ENCODE measurements around the gene GOLM1.

GOLM1 gene

GRCh38 chr9:86082870-86083269 lies 16.5 kb downstream of the GOLM1 start:
- Histone ChIP-seq H4K8ac (ENCODE audit: low read depth, low read length) (no peak overlapping the region), H2BK5ac (ENCODE audit: low read depth, low read length, poor library complexity) (no peak overlapping the region), H2BK120ac (ENCODE audit: insufficient read depth, low read length, poor library complexity) (no peak overlapping the region), H2BK12ac (ENCODE audit: low read length) (no peak overlapping the region), H3K18ac (ENCODE audit: low read length) (no peak overlapping the region), H3K27me3 (ENCODE audit: insufficient read depth, low read length) (no peaks in the 10 kb centered on the region), H3K4me3 (ENCODE audit: low read depth, low read length) (no peak overlapping the region), H3K4me1 (ENCODE audit: control insufficient read depth in 1 of 2, insufficient read depth in 2 of 2, low read length in 2 of 2) (peaks cover 17 to 21% of the 10 kb centered on the region in 2 experiments), H3K9me3 (ENCODE audit: insufficient read depth, low read depth, low read length) (peaks cover 2% of the 10 kb centered on the region), H3K27ac (ENCODE audit: low read depth, low read length) (no peak overlapping the region), H3K23ac (ENCODE audit: low read length) (no peak overlapping the region), H4K91ac (ENCODE audit: low read depth, low read length) (no peak overlapping the region), H2AFZ (ENCODE audit: insufficient read depth, low read length, poor library complexity) (no peak overlapping the region), H3K9ac (ENCODE audit: low read length) (no peak overlapping the region), H3K36me3 (ENCODE audit: control insufficient read depth in 1 of 2, insufficient read depth in 2 of 2, low read length in 2 of 2) (peaks cover 3% of the 10 kb centered on the region in 2 experiments), H4K12ac (ENCODE audit: low read depth, low read length) (no peak overlapping the region), H3K4ac (ENCODE audit: low read depth, low read length) (no peak overlapping the region), H3K14ac (ENCODE audit: low read length) (no peak overlapping the region), H3K79me2 (ENCODE audit: control insufficient read depth, insufficient read depth, low read length, poor library complexity) (peaks cover 2% of the 10 kb centered on the region), H3K4me2 (ENCODE audit: low read length) (no peak overlapping the region), H2AK5ac (ENCODE audit: low read length) (no peak overlapping the region), H3K79me1 (ENCODE audit: low read length) (no peaks in the 10 kb centered on the region)
- DNase-seq = no peak

GRCh38 chr9:86079865-86080469 lies 19.4 kb downstream of the GOLM1 start:
- WGBS (ENCODE audit: extremely low coverage, insufficient coverage, insufficient read length) = no CpG with 5 or more reads among the region's 5 CpGs
- DNase-seq = no peak

GRCh38 chr9:86079421-86079831 lies 19.9 kb downstream of the GOLM1 start:
- H3K4me3 ChIP-seq (ENCODE audit: low read depth, low read length) = no peak overlapping the region
- peaks cover 22 to 29% of the 10 kb centered on the region in 2 experiments for H3K4me1 ChIP-seq (ENCODE audit: control insufficient read depth in 1 of 2, insufficient read depth in 2 of 2, low read length in 2 of 2)
- peaks cover 2% of the 10 kb centered on the region for H3K79me2 ChIP-seq (ENCODE audit: control insufficient read depth, insufficient read depth, low read length, poor library complexity)
- no peak overlapping the region for H3K23ac ChIP-seq (ENCODE audit: low read length)
- H2BK120ac ChIP-seq (ENCODE audit: insufficient read depth, low read length, poor library complexity) = no peak overlapping the region
- peak overlapping the region; percentile 48 for H3K9ac ChIP-seq (ENCODE audit: low read length)
- no CpG with 5 or more reads among the region's 10 CpGs for WGBS (ENCODE audit: extremely low coverage, insufficient coverage, insufficient read length)
- no peak overlapping the region for H3K4me2 ChIP-seq (ENCODE audit: low read length)
- no peak overlapping the region for H2AFZ ChIP-seq (ENCODE audit: insufficient read depth, low read length, poor library complexity)
- H3K9me3 ChIP-seq (ENCODE audit: insufficient read depth, low read depth, low read length) = peaks cover 2% of the 10 kb centered on the region
- no peak overlapping the region for H2BK5ac ChIP-seq (ENCODE audit: low read depth, low read length, poor library complexity)
- no peak overlapping the region for H2AK5ac ChIP-seq (ENCODE audit: low read length)
- no peaks in the 10 kb centered on the region for H3K79me1 ChIP-seq (ENCODE audit: low read length)
- no peak overlapping the region for H4K91ac ChIP-seq (ENCODE audit: low read depth, low read length)
- H3K36me3 ChIP-seq (ENCODE audit: control insufficient read depth in 1 of 2, insufficient read depth in 2 of 2, low read length in 2 of 2) = peaks cover 5 to 7% of the 10 kb centered on the region in 2 experiments
- no peak overlapping the region for H4K12ac ChIP-seq (ENCODE audit: low read depth, low read length)
- no peak overlapping the region for H3K27ac ChIP-seq (ENCODE audit: low read depth, low read length)
- H2BK12ac ChIP-seq (ENCODE audit: low read length) = no peak overlapping the region
- no peak overlapping the region for H3K4ac ChIP-seq (ENCODE audit: low read depth, low read length)
- peak overlapping the region; percentile 16 for H3K18ac ChIP-seq (ENCODE audit: low read length)
- peak; percentile 57 to 79 for DNase-seq
- no peaks in the 10 kb centered on the region for H3K27me3 ChIP-seq (ENCODE audit: insufficient read depth, low read length)
- no peak overlapping the region for H4K8ac ChIP-seq (ENCODE audit: low read depth, low read length)
- no peak overlapping the region for H3K14ac ChIP-seq (ENCODE audit: low read length)

More at GRCh38 chr9:86079865-86080469, 19.4 kb downstream of the GOLM1 start:
- no peak overlapping the region for H3K23ac ChIP-seq (ENCODE audit: low read length)
- H4K91ac ChIP-seq (ENCODE audit: low read depth, low read length) = no peak overlapping the region
- H2BK12ac ChIP-seq (ENCODE audit: low read length) = no peak overlapping the region
- H3K4ac ChIP-seq (ENCODE audit: low read depth, low read length) = no peak overlapping the region
- H3K18ac ChIP-seq (ENCODE audit: low read length) = no peak overlapping the region
- peaks cover 5% of the 10 kb centered on the region in 2 experiments for H3K36me3 ChIP-seq (ENCODE audit: control insufficient read depth in 1 of 2, insufficient read depth in 2 of 2, low read length in 2 of 2)
- no peak overlapping the region for H2BK5ac ChIP-seq (ENCODE audit: low read depth, low read length, poor library complexity)
- H3K4me2 ChIP-seq (ENCODE audit: low read length) = no peak overlapping the region
- H3K27me3 ChIP-seq (ENCODE audit: insufficient read depth, low read length) = no peaks in the 10 kb centered on the region
- H3K9ac ChIP-seq (ENCODE audit: low read length) = no peak overlapping the region
- no peak overlapping the region for H2AFZ ChIP-seq (ENCODE audit: insufficient read depth, low read length, poor library complexity)
- no peak overlapping the region for H3K14ac ChIP-seq (ENCODE audit: low read length)
- no peak overlapping the region for H4K12ac ChIP-seq (ENCODE audit: low read depth, low read length)
- no peak overlapping the region for H4K8ac ChIP-seq (ENCODE audit: low read depth, low read length)
- no peak overlapping the region for H2AK5ac ChIP-seq (ENCODE audit: low read length)
- H3K4me3 ChIP-seq (ENCODE audit: low read depth, low read length) = no peak overlapping the region
- no peak overlapping the region for H2BK120ac ChIP-seq (ENCODE audit: insufficient read depth, low read length, poor library complexity)
- H3K4me1 ChIP-seq (ENCODE audit: control insufficient read depth in 1 of 2, insufficient read depth in 2 of 2, low read length in 2 of 2) = peaks cover 22 to 29% of the 10 kb centered on the region in 2 experiments
- peaks cover 2% of the 10 kb centered on the region for H3K9me3 ChIP-seq (ENCODE audit: insufficient read depth, low read depth, low read length)
- no peak overlapping the region for H3K27ac ChIP-seq (ENCODE audit: low read depth, low read length)
- H3K79me1 ChIP-seq (ENCODE audit: low read length) = no peaks in the 10 kb centered on the region
- H3K79me2 ChIP-seq (ENCODE audit: control insufficient read depth, insufficient read depth, low read length, poor library complexity) = peaks cover 2% of the 10 kb centered on the region

- H4K12ac ChIP-seq (ENCODE audit: low read depth, low read length) = no peak overlapping the region
- no peak for DNase-seq
- H3K4ac ChIP-seq (ENCODE audit: low read depth, low read length) = no peak overlapping the region
- H3K18ac ChIP-seq (ENCODE audit: low read length) = peak overlapping the region; percentile 49
- peak overlapping the region; percentile 4 for H3K27ac ChIP-seq (ENCODE audit: low read depth, low read length)
- H2BK5ac ChIP-seq (ENCODE audit: low read depth, low read length, poor library complexity) = no peak overlapping the region
- H4K91ac ChIP-seq (ENCODE audit: low read depth, low read length) = no peak overlapping the region
- H3K9me3 ChIP-seq (ENCODE audit: insufficient read depth, low read depth, low read length) = peaks cover 2% of the 10 kb centered on the region
- peaks cover 2% of the 10 kb centered on the region for H3K79me2 ChIP-seq (ENCODE audit: control insufficient read depth, insufficient read depth, low read length, poor library complexity)
- H2BK12ac ChIP-seq (ENCODE audit: low read length) = peak overlapping the region; percentile 33
- H3K4me1 ChIP-seq (ENCODE audit: control insufficient read depth in 1 of 2, insufficient read depth in 2 of 2, low read length in 2 of 2) = peaks cover 22 to 29% of the 10 kb centered on the region in 2 experiments
- no peaks in the 10 kb centered on the region for H3K27me3 ChIP-seq (ENCODE audit: insufficient read depth, low read length)
- H4K8ac ChIP-seq (ENCODE audit: low read depth, low read length) = no peak overlapping the region
- H3K14ac ChIP-seq (ENCODE audit: low read length) = no peak overlapping the region
- no peak overlapping the region for H2AFZ ChIP-seq (ENCODE audit: insufficient read depth, low read length, poor library complexity)
- no peak overlapping the region for H3K23ac ChIP-seq (ENCODE audit: low read length)
- no peak overlapping the region for H2BK120ac ChIP-seq (ENCODE audit: insufficient read depth, low read length, poor library complexity)
- H3K79me1 ChIP-seq (ENCODE audit: low read length) = no peaks in the 10 kb centered on the region
- H3K9ac ChIP-seq (ENCODE audit: low read length) = no peak overlapping the region
- H2AK5ac ChIP-seq (ENCODE audit: low read length) = no peak overlapping the region
- no peak overlapping the region for H3K4me3 ChIP-seq (ENCODE audit: low read depth, low read length)
- WGBS (ENCODE audit: extremely low coverage, insufficient coverage, insufficient read length) = no CpG with 5 or more reads among the region's 8 CpGs
- H3K4me2 ChIP-seq (ENCODE audit: low read length) = no peak overlapping the region
- peaks cover 7% of the 10 kb centered on the region in 2 experiments for H3K36me3 ChIP-seq (ENCODE audit: control insufficient read depth in 1 of 2, insufficient read depth in 2 of 2, low read length in 2 of 2)
Observed at GRCh38 chr9:86078731-86079130, 20.6 kb downstream of the GOLM1 start.

All from trophoblast cell (in vitro differentiated cells and primary cell).